ENCODE measurements around the gene KPTN.

The KPTN gene

GRCh38 chr19:47483800-47484690 is at the start of gene KPTN:
Gene KPTN, minus strand, starts transcription at chr19:47484219. Its CDS starts 59 bp downstream, at chr19:47484160.
- DNase-seq, result peak; percentile 79

- DNase-seq, result no peak
Observed at GRCh38 chr19:47531640-47532387, 47.8 kb upstream of the KPTN start.

- DNase-seq, result no peak
Observed at GRCh38 chr19:47529018-47529742, 45.2 kb upstream of the KPTN start.

GRCh38 chr19:47526798-47527197 is 42.8 kb upstream of the KPTN start:
- no peak for DNase-seq

GRCh38 chr19:47523473-47523872 is 39.5 kb upstream of the KPTN start:
- DNase-seq, result no peak

- DNase-seq, result no peak
Observed at GRCh38 chr19:47521473-47522180, 37.6 kb upstream of the KPTN start.

GRCh38 chr19:47520839-47521238 is 36.8 kb upstream of the KPTN start:
- no peak for DNase-seq

GRCh38 chr19:47520343-47520806 is 36.4 kb upstream of the KPTN start:
- DNase-seq, result no peak

- no peak for DNase-seq
Observed at GRCh38 chr19:47518854-47519253, 34.8 kb upstream of the KPTN start.

GRCh38 chr19:47518139-47518538 is 34.1 kb upstream of the KPTN start:
- no peak for DNase-seq

GRCh38 chr19:47514869-47515588 is 31.0 kb upstream of the KPTN start, which contains the start of gene NAPA:
Gene NAPA, minus strand, starts transcription at chr19:47515063. Its CDS starts 123 bp downstream, at chr19:47514940.
- DNase-seq, result peak; percentile 100

- peak; percentile 3 for DNase-seq
Observed at GRCh38 chr19:47514151-47514868, 30.3 kb upstream of the KPTN start.

- DNase-seq, result no peak
Observed at GRCh38 chr19:47512948-47513319, 28.9 kb upstream of the KPTN start.

- peak; percentile 49 for DNase-seq
Observed at GRCh38 chr19:47512183-47512947, 28.3 kb upstream of the KPTN start.

GRCh38 chr19:47511681-47512080 is 27.7 kb upstream of the KPTN start:
- peak; percentile 18 for DNase-seq

- DNase-seq, result no peak
Observed at GRCh38 chr19:47511128-47511517, 27.1 kb upstream of the KPTN start.

GRCh38 chr19:47510516-47511127 is 26.6 kb upstream of the KPTN start:
- no peak for DNase-seq

GRCh38 chr19:47509973-47510372 is 26.0 kb upstream of the KPTN start:
- peak; percentile 16 for DNase-seq

GRCh38 chr19:47509170-47509847 is 25.3 kb upstream of the KPTN start:
- no peak for DNase-seq
